A549 treated with AZD2906 at 1 μM for 4 hours (cell line): ENCODE data around the gene CRYGN. TPM values are rescaled to one million over a fixed set of nuclear protein-coding genes. Genes with fewer than 3 reads are reported as not detected.

Experiments
- total RNA-seq: library from RNA; stranded (reverse); fragments of 200-300 nt; extraction: Qiagen RNA extraction; gene quantifications from 5 replicates; pipeline ENCODE4 v1.2.3, GENCODE V29; 2022

The CRYGN gene, protein sequence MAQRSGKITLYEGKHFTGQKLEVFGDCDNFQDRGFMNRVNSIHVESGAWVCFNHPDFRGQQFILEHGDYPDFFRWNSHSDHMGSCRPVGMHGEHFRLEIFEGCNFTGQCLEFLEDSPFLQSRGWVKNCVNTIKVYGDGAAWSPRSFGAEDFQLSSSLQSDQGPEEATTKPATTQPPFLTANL
- total RNA-seq, result not detected in 5 replicates

DNA sequence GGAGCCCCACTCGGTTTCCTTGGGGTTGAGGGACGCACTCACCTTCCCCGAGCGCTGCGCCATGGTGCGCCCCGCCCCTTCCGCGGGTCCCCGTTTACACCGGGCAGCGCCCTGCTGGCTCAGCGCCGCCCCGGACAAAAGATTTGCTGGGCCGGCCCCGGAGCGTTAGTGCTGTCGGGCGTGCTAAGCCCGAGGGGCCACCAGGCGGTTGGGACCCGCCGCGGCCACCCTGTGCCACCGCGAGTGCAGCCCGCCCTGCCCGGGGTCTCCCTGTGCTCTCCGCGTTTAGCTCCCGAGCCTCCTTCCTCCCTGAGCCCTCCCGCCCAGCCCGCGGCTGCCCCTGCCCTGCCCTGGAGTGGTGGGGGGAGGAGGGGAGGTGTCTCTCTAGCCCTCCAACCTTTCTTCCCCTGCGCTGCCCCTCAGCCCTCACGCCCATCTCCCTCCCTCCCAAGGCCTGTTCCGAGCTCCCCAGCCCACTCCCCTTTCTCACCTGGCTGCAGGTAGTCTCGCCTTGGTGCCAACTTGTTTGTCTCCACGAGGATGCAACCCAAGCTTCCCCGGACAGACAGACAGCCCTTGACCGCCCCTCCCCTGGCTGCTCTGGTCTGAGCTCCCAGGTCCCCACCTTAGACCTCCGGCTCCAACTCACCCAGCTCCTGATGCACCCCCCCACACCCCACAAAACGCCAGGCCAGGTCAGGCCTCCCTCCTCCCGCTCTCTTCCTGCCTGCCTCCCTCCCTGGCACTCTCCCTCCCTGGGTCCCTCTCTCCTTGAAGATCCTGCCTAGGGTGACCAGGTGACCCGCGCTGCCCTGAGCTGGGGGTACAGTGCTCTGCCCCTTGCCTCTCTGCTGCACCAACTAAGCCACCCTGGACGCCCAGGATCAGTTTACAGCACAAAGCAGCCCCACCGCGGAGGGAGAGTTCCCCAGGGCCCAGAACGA lies at the start of gene CRYGN:
Gene CRYGN, minus strand, starts transcription at position 287 of the 944 bp plus-strand sequence. Its CDS starts 224 bp downstream, at position 63.

GRCh38 chr7:151409667-151410404 lies 30.1 kb downstream of the CRYGN start, which contains the start of gene WDR86:
Gene WDR86 (minus strand): TSS chr7:151410038. CDS start chr7:151409589, 449 bp downstream.

Other genes starting within 250 kb of the CRYGN start
- gene H2BK1, start 229.7 kb downstream of the CRYGN start, total RNA-seq, result not detected in 5 replicates
- gene ABCF2, start 212.9 kb downstream of the CRYGN start, total RNA-seq, result 59.8 to 64.2 TPM (median 62.4 TPM) in 5 replicates
- gene CHPF2, start 207.7 kb downstream of the CRYGN start, total RNA-seq, result 38.8 to 44.8 TPM (median 43.5 TPM) in 5 replicates
- gene SMARCD3, start 191.4 kb downstream of the CRYGN start, total RNA-seq, result 7.8 to 9.7 TPM (median 9.3 TPM) in 5 replicates
- 31.7 to 47.2 TPM (median 37.0 TPM) in 5 replicates for gene NUB1, start 98.3 kb downstream of the CRYGN start, total RNA-seq
- gene WDR86, start 30.1 kb downstream of the CRYGN start, total RNA-seq, result 0.13 to 0.26 TPM (median 0.20 TPM) in 5 replicates
- gene RHEB, start 79.8 kb upstream of the CRYGN start, total RNA-seq, result 94.7 to 153 TPM (median 149 TPM) in 5 replicates